GM19328 (cell line): ENCODE data around the gene PRDX4.
"Not testable (repeated sequence)": the region's sequence is repeated elsewhere in the genome, so short reads cannot be mapped to it uniquely, and the experiment has no call there.

Experiments used
- ATAC-seq: cut with Tn5 transposase; IDR thresholded peaks from one replicate; pipeline ENCODE4 v1.9.1; 2021; ENCODE audit warnings: mild to moderate bottlenecking, moderate library complexity; ENCODE audit not compliant: unreplicated experiment

PRDX4 gene

GRCh38 chrX:23670528-23670927, 3.2 kb downstream of the PRDX4 start:
- ATAC-seq: no peak

- ATAC-seq: no peak
Measured at GRCh38 chrX:23673108-23673507, 5.8 kb downstream of the PRDX4 start.

- ATAC-seq: not testable (repeated sequence)
Measured at GRCh38 chrX:23676486-23676885, 9.2 kb downstream of the PRDX4 start.

GRCh38 chrX:23692166-23692565, 24.9 kb downstream of the PRDX4 start:
- no peak for ATAC-seq

GRCh38 chrX:23694606-23695005, 27.3 kb downstream of the PRDX4 start:
- ATAC-seq: no peak

- no peak for ATAC-seq
Measured at GRCh38 chrX:23699636-23700194, 32.4 kb downstream of the PRDX4 start.

GRCh38 chrX:23704673-23705206, 37.4 kb downstream of the PRDX4 start:
- ATAC-seq: no peak

- ATAC-seq: no peak
Measured at GRCh38 chrX:23705235-23705634, 37.9 kb downstream of the PRDX4 start.

- no peak for ATAC-seq
Measured at GRCh38 chrX:23720117-23720677, 52.9 kb downstream of the PRDX4 start.

- ATAC-seq: no peak
Measured at GRCh38 chrX:23726191-23726590, 58.9 kb downstream of the PRDX4 start.

GRCh38 chrX:23727206-23727605, 59.9 kb downstream of the PRDX4 start:
- no peak for ATAC-seq

GRCh38 chrX:23729214-23729613, 61.9 kb downstream of the PRDX4 start:
- ATAC-seq: no peak

- ATAC-seq: no peak
Measured at GRCh38 chrX:23731951-23732350, 64.7 kb downstream of the PRDX4 start.

GRCh38 chrX:23732704-23733103, 65.4 kb downstream of the PRDX4 start:
- ATAC-seq: peak; percentile 72
